Activated CD8-positive, alpha-beta T cell treated with anti-CD3 and anti-CD28 coated beads for 36 hours (primary cell): Measurements from ENCODE around the gene CATSPERB. TPM values are rescaled to one million over a fixed set of nuclear protein-coding genes. Genes with fewer than 3 reads are reported as not detected.

Experiments used
- ATAC-seq: fragments of 200-7000 bp; cut with Tn5 transposase; one replicate; pipeline ENCODE4 v1.10.0; 2021; ENCODE audit warnings: mild to moderate bottlenecking, moderate library complexity
- CTCF ChIA-PET: fragments of 350-600 bp; sonication (Branson Sonifier 250); formaldehyde crosslinking; loops from one replicate; lab custom pipeline; 2021; ENCODE audit warnings: antibody characterized with exemption; lab: Charles Lee
- POLR2A ChIA-PET: fragments of 350-600 bp; sonication (Branson Sonifier 250); formaldehyde crosslinking; loops from one replicate; lab custom pipeline; 2021; ENCODE audit warnings: antibody characterized with exemption; lab: Charles Lee
- DNase-seq: peaks from one replicate; pipeline ENCODE4 v3.0.0-alpha.2; 2020
- H3K27ac Mint-ChIP-seq: one replicate; pipeline ENCODE4 v1.8.0; 2021; ENCODE audit warnings: mild to moderate bottlenecking, mixed read lengths
- H3K27me3 Mint-ChIP-seq: one replicate; pipeline ENCODE4 v1.8.0; 2021; ENCODE audit warnings: mixed read lengths
- H3K36me3 Mint-ChIP-seq: one replicate; pipeline ENCODE4 v1.8.0; 2021; ENCODE audit warnings: low read depth, mixed read lengths
- H3K4me1 Mint-ChIP-seq: one replicate; pipeline ENCODE4 v1.8.0; 2021; ENCODE audit warnings: low read depth, mixed read lengths
- H3K4me3 Mint-ChIP-seq: one replicate; pipeline ENCODE4 v1.8.0; 2021; ENCODE audit warnings: mild to moderate bottlenecking, moderate library complexity, mixed read lengths
- H3K9me3 Mint-ChIP-seq: one replicate; pipeline ENCODE4 v1.8.0; 2021; ENCODE audit warnings: mixed read lengths
- intact Hi-C: fragments of 100-400 bp; cut with micrococcal nuclease; formaldehyde crosslinking; loops from one replicate; pipeline ENCODE4 v1.10.0; 2022
- total RNA-seq, 2 experiments: library from RNA; stranded (reverse); gene quantifications; one replicate each; pipeline ENCODE4 v1.2.3, GENCODE V29; 2021
- TF ChIP-seq, protein P1 (sequence below): fragments of 200-600 bp; IDR thresholded peaks from one replicate; pipeline ENCODE4 v1.8.0; 2022; ENCODE audit warnings: antibody characterized with exemption, mild to moderate bottlenecking

CATSPERB gene
- total RNA-seq, 2 experiments from 2014 or later = 0.27 to 0.60 TPM

DNA sequence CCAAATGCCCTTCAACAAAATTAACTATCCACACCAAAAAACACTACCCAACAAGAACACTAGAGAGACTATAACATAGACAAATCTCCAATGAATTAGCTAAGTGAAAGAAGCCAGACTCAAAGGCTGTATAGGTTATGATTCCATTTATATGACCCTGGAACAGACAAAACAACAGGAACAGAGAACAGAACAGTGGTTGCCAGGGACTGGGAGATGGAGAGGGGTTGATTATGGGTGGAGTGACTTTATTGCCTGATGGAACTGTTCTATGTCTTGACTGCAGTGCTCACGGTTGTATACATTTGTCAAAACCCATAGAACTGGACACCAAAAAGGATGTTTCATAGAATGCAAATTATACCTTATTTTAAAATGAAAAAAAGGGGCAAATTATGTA, 14.9 kb downstream of the CATSPERB start:
- intact Hi-C loops = no loop called here
- POLR2A ChIA-PET = interaction anchor here (0.6 to 1.0 kb wide), 2 partner anchors 22 to 114 kb away, joined by 3 read pairs; no protein-coding TSS in a partner anchor

DNA sequence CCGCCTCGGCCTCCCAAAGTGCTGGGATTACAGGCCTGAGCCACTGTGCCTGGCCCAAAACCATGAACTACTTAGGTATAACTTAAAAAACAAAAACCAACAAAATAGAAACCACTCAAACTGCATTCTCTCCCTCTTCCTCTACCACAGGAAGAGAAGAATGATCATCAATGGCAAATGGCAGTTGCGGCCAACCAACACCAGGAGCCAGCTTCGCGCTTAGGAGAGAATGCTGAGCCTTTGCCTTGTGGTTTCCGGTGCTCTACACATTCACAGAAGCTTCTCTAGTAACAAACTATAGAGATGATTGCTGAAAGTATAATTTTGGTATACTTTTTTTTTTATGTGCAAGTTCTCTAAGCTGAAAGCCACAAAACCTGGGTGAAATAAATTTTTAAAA, 17.1 kb downstream of the CATSPERB start:
- ATAC-seq (peak; percentile 85), DNase-seq (peak; percentile 69)
- peak overlapping the region; percentile 43 for H3K4me3 Mint-ChIP-seq
- H3K36me3 Mint-ChIP-seq = no peaks in the 10 kb centered on the region
- POLR2A ChIA-PET = no interaction called here
- CTCF ChIA-PET = interaction anchor here (1.1 to 2.4 kb wide), 4 partner anchors 12 to 249 kb away, joined by 3 to 11 read pairs (median 4); no protein-coding TSS in a partner anchor
- H3K4me1 Mint-ChIP-seq = peaks cover 6% of the 10 kb centered on the region
- no peaks in the 10 kb centered on the region for H3K9me3 Mint-ChIP-seq
- H3K27ac Mint-ChIP-seq = peak overlapping the region; percentile 80
- TF ChIP-seq, protein P1, sequence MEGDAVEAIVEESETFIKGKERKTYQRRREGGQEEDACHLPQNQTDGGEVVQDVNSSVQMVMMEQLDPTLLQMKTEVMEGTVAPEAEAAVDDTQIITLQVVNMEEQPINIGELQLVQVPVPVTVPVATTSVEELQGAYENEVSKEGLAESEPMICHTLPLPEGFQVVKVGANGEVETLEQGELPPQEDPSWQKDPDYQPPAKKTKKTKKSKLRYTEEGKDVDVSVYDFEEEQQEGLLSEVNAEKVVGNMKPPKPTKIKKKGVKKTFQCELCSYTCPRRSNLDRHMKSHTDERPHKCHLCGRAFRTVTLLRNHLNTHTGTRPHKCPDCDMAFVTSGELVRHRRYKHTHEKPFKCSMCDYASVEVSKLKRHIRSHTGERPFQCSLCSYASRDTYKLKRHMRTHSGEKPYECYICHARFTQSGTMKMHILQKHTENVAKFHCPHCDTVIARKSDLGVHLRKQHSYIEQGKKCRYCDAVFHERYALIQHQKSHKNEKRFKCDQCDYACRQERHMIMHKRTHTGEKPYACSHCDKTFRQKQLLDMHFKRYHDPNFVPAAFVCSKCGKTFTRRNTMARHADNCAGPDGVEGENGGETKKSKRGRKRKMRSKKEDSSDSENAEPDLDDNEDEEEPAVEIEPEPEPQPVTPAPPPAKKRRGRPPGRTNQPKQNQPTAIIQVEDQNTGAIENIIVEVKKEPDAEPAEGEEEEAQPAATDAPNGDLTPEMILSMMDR = peak; percentile 43
- H3K27me3 Mint-ChIP-seq = no peaks in the 10 kb centered on the region
- intact Hi-C loops = no loop called here

More for the DNA sequence above, 14.9 kb downstream of the CATSPERB start:
- peaks cover 8% of the 10 kb centered on the region for H3K4me1 Mint-ChIP-seq
- TF ChIP-seq, protein P1 = no peak
- H3K27ac Mint-ChIP-seq = no peak overlapping the region
- no peaks in the 10 kb centered on the region for H3K36me3 Mint-ChIP-seq
- ATAC-seq = no peak
- no peak for DNase-seq
- H3K9me3 Mint-ChIP-seq = no peaks in the 10 kb centered on the region
- H3K4me3 Mint-ChIP-seq = no peak overlapping the region
- CTCF ChIA-PET = interaction anchor here (0.7 to 2.4 kb wide), 6 partner anchors 14 to 280 kb away, joined by 3 to 11 read pairs (median 3); no protein-coding TSS in a partner anchor
- H3K27me3 Mint-ChIP-seq = peaks cover 1% of the 10 kb centered on the region

DNA sequence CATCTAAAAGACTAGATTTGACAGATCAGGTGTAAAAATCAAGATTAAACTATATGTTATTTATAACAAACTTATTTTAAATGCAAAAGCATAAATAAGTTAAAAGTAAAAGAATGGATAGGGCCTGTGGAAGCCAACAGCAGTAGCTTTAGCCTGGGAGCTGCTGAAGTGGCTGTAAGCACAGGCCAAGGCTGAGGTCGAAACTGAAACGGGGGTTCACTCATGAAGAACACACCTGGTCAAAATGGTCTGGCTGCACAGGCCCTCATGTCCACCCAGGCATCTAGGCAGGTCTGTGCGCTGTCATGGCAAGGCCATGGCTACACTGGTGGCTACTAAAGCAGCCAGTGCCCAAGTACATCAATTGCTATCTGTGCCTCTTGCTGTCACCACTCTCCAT, 23.1 kb downstream of the CATSPERB start:
- no peak for DNase-seq
- Mint-ChIP-seq H3K4me3 (no peak overlapping the region), H3K36me3 (no peaks in the 10 kb centered on the region), H3K27me3 (no peaks in the 10 kb centered on the region), H3K4me1 (no peaks in the 10 kb centered on the region), H3K27ac (no peak overlapping the region), H3K9me3 (no peaks in the 10 kb centered on the region)
- ATAC-seq = no peak
- POLR2A ChIA-PET = no interaction called here
- TF ChIP-seq, protein P1 = no peak
- CTCF ChIA-PET = no interaction called here
- intact Hi-C loops = no loop called here

DNA sequence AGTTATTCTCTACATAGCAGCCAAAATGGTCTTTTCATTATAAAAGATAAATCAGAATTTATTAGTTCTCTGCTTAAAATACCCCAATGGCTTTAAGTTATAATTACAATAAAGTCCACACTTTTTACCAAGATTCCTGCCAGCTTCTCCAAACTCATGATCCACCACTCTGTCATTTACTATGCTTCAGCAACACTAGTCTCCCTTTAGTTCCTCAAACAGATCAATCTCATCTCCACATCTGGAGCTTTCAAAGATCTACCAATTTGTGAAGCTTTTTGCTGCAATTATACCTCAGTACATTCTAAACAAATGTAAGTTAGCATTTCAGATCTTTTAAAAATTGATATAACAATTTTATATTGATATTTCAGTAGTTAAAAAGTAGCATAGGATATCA, 24.9 kb downstream of the CATSPERB start:
- ChIA-PET POLR2A (no interaction called here), CTCF (interaction anchor here (0.6 to 1.3 kb wide), 4 partner anchors 9 to 268 kb away, joined by 3 read pairs; no protein-coding TSS in a partner anchor)
- intact Hi-C loops = no loop called here
- H3K4me1 Mint-ChIP-seq = no peaks in the 10 kb centered on the region
- ATAC-seq (no peak), DNase-seq (no peak)
- H3K27ac Mint-ChIP-seq = no peak overlapping the region
- no peaks in the 10 kb centered on the region for H3K9me3 Mint-ChIP-seq
- no peaks in the 10 kb centered on the region for H3K27me3 Mint-ChIP-seq
- no peak overlapping the region for H3K4me3 Mint-ChIP-seq
- no peaks in the 10 kb centered on the region for H3K36me3 Mint-ChIP-seq
- TF ChIP-seq, protein P1 = no peak

DNA sequence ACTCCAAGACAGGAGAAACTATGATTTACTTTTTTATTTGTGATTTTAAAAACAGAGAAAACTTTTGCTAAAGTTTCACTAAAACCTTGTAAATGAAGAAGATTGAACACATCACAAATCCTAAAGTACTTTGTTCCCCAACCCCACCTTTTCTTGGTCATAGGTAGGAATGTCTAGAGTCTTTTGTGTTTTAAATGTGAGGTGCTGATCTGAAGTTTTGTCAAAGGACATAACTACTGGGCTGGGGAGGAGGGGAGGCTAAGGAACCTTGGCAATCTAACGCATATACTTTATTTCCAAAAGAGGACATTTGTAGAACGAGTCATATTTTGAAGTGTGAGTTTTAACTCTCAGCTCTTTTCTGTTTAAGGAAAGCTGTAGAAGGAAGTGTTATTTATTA, 37.2 kb downstream of the CATSPERB start:
- Mint-ChIP-seq H3K27me3 (no peaks in the 10 kb centered on the region), H3K9me3 (peaks cover 11% of the 10 kb centered on the region), H3K4me3 (no peak overlapping the region), H3K36me3 (no peaks in the 10 kb centered on the region), H3K4me1 (peaks cover 14% of the 10 kb centered on the region), H3K27ac (no peak overlapping the region)
- DNase-seq = no peak
- ChIA-PET CTCF (interaction anchor here (0.9 to 1.3 kb wide), 2 partner anchors 46 to 101 kb away, joined by 3 to 4 read pairs; no protein-coding TSS in a partner anchor), POLR2A (no interaction called here)
- ATAC-seq = no peak
- TF ChIP-seq, protein P1 = no peak
- intact Hi-C loops = no loop called here
